GM23338 (cell line): ENCODE results near the gene PLS3.

ENCODE experiments used
- EZH2 ChIP-seq: fragments of 200-600 bp; sonication (generic); IDR thresholded peaks from one replicate; pipeline ENCODE4 v1.8.0; 2017; ENCODE audit warnings: antibody characterized with exemption, mild to moderate bottlenecking, low read depth; ENCODE audit not compliant: unreplicated experiment
- TF ChIP-seq, protein P1 (sequence below), 2 experiments: fragments of 200-600 bp in 1 of 2; sonication (generic) in 1 of 2; conservative IDR thresholded peaks; 2 replicates each; pipeline versions ENCODE4 v1.5.1 to v1.6.1; 2016 to 2017; ENCODE audit warnings: antibody characterized with exemption in 2 of 2, low read depth in 2 of 2, mild to moderate bottlenecking in 2 of 2, moderate library complexity in 1 of 2

DNA sequence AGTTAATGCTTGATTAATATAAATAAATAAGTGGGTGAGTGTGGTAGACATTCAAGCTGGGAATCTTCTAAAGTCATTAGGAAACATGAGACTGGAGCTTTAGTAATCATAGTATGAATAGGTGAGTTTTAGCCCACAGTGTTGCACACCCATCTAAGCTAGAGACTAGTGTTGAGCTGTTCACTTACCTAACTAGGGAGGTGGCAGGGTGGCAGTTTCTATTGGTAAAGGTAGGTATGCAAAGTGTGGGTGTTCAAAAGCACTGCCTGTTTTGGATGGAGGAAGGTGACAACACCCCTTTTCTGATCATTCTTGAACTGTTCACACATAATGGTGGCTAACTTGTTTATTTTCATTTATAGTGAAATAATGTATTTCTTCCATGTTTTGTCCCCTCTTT, 41.3 kb downstream of the PLS3 start:
- TF ChIP-seq, protein P1, sequence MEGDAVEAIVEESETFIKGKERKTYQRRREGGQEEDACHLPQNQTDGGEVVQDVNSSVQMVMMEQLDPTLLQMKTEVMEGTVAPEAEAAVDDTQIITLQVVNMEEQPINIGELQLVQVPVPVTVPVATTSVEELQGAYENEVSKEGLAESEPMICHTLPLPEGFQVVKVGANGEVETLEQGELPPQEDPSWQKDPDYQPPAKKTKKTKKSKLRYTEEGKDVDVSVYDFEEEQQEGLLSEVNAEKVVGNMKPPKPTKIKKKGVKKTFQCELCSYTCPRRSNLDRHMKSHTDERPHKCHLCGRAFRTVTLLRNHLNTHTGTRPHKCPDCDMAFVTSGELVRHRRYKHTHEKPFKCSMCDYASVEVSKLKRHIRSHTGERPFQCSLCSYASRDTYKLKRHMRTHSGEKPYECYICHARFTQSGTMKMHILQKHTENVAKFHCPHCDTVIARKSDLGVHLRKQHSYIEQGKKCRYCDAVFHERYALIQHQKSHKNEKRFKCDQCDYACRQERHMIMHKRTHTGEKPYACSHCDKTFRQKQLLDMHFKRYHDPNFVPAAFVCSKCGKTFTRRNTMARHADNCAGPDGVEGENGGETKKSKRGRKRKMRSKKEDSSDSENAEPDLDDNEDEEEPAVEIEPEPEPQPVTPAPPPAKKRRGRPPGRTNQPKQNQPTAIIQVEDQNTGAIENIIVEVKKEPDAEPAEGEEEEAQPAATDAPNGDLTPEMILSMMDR (conservative IDR thresholded peaks at IDR 0.05; ENCODE audit: low read depth in 2 of 2): no peak
- no peak for TF ChIP-seq EZH2
